HG03354 (cell line): ENCODE data around the gene ELOA2.
"Not testable (repeated sequence)": the region's sequence is repeated elsewhere in the genome, so short reads cannot be mapped to it uniquely, and the experiment has no call there.

Source experiments
- ATAC-seq: cut with Tn5 transposase; IDR thresholded peaks from one replicate; pipeline ENCODE4 v1.9.1; 2021; ENCODE audit warnings: mild to moderate bottlenecking; ENCODE audit not compliant: unreplicated experiment, poor library complexity, severe bottlenecking

ELOA2 gene, protein sequence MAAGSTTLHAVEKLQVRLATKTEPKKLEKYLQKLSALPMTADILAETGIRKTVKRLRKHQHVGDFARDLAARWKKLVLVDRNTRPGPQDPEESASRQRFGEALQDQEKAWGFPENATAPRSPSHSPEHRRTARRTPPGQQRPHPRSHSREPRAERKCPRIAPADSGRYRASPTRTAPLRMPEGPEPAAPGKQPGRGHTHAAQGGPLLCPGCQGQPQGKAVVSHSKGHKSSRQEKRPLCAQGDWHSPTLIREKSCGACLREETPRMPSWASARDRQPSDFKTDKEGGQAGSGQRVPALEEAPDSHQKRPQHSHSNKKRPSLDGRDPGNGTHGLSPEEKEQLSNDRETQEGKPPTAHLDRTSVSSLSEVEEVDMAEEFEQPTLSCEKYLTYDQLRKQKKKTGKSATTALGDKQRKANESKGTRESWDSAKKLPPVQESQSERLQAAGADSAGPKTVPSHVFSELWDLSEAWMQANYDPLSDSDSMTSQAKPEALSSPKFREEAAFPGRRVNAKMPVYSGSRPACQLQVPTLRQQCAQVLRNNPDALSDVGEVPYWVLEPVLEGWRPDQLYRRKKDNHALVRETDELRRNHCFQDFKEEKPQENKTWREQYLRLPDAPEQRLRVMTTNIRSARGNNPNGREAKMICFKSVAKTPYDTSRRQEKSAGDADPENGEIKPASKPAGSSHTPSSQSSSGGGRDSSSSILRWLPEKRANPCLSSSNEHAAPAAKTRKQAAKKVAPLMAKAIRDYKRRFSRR

DNA sequence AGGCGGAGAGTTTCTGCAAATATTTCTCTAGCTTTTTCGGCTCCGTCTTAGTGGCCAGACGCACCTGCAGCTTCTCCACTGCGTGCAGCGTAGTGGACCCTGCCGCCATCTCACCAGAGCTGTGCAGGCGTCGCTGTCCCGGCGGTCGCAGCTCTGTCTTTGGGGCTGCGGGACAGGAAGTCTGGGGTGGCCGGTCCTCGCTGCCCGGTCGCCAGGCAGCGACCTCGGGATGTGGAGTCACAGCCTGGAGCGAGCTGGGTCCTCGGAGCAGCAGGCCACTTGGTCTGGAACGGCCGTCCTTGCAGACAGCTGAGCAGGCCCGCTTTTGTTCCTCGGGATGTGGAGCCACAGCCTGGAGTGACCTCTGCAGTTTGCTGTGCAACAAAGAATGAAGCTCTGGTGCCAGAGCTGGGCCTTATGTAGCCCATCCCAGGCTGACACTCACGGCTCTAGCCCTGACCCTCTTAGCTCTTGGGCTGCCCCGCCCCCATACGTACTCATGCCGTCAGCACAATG is at the start of gene ELOA2:
ELOA2 (minus strand) TSS at position 466 of the 516 bp plus-strand sequence; CDS start at position 109, 357 bp downstream.
- ATAC-seq: no peak

DNA sequence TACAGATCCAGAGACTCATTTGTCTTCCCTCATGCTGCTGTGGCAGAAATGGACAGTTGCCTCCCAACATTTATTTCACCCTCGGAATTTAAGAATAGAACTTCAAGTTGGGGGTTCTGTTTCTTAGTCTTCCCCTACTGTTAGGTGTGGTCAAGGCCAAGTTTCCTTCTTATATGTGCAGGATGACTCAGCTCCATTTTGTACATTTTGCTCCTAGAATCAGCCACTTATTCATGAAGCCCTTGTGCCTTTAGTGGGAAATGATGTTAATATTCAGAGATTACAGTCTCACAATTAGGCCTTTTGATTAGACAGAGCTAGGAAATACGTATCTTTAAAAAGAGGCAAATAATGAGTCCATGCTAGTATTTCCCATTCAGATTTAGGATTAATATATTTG is 46.2 kb upstream of the ELOA2 start:
- no peak for ATAC-seq

DNA sequence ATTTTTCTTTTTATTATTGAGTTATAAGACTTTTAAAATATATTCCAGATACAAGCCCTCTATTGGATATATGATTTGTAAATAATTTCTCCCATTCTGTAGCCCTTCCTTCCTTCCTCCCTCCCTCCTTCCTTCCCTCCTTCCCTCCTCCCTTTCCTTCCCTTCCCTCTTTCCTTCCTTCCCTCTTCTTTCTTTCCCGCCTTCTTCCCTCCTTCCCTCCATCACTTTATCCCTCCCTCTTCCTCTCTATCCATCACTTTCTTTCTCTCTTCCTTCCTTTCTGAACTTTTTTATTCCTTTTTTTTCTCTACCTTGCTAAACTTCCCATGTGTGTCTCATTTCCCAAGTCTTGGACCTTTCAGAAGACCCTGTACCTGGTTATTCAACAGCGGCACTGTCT is 45.5 kb upstream of the ELOA2 start:
- no peak for ATAC-seq

DNA sequence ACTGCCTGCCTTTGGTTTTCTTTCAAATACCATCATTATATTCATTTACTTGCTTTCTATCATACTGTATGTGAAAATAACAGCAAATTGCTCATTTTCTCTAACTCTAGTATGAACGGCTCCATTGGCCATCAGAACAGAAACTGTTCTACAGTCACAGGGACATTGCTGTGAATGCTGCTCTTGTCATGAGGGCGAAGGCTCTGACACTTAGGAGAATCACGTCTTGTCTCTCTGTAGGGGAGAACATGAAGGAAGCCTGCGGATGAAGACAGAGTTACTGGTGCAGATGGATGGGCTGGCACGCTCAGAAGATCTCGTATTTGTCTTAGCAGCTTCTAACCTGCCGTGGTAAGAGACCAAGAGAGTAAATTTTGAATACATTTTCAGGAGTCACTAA is 41.7 kb upstream of the ELOA2 start:
- no peak for ATAC-seq

DNA sequence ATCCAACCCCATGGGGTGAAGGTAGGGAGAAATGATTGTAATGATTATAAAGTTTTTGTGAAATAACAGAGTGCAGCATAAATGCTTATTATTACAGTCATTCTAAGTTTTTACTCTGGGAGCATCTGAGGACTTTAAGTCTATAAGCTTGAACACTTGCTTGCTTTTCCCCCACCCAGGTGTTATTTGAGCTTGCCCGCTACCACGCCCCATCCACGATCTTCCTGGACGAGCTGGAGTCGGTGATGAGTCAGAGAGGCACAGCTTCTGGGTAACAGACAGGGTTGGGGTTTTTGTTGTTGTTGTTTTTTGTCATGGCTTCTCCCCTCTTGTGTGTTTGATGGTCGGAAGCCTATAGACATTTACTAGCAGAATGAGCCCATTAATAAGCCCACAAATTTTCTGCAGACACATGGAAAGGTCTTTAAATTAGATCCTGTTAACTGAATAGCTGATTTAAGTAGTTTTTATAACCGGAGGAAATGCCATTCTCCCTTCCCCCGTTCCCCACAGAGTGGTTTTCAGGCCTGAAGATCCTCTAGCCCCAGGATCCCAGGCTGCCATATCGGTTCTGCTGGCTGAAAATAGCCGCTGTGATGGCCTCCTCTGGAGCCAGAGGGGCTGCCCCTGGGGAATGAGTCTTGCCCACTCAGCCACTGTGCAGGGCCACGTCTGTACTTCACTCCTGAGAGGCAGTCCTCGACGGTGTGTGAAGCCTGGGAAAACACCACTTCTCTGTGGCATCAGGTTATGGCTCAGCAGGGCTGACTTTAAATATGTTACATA is 39.9 kb upstream of the ELOA2 start:
- ATAC-seq: no peak

DNA sequence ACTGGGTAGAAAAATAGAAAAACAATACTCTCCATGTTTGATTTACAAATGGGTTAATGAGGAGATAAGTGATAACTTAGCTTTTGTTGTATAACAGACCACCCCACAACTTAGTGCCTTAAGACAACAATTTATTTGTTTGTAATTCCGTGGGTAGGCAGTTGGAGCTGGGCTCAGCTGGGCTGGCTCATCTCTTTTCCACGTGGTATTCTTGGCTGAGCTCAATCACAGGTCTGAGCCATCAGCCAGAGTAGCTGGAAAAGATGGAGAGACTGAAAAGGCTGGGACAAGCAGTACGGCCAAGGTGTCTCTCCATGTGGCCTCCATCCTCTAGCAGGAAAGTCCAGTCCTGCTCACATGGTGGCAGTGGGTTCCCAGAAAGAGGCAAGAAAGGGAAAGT is 32.2 kb upstream of the ELOA2 start:
- ATAC-seq: no peak

DNA sequence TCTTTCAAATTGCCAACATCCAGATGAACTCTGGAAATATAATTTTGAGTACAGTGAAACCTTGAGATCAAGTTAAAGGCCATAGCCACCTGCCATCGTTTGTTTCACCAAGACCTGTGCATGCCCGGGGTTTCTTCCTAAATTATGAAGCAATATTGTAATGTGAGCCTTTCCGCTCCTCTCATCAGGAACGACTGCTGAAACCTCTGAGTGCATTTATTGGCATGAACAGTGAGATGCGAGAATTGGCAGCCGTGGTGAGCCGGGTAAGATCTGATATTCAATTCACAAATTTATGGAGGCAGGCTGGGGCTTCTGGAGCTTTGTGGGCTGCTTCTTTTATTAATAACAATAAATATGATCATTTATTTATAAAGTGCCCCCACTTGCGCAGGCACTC is 27.7 kb upstream of the ELOA2 start:
- no peak for ATAC-seq

DNA sequence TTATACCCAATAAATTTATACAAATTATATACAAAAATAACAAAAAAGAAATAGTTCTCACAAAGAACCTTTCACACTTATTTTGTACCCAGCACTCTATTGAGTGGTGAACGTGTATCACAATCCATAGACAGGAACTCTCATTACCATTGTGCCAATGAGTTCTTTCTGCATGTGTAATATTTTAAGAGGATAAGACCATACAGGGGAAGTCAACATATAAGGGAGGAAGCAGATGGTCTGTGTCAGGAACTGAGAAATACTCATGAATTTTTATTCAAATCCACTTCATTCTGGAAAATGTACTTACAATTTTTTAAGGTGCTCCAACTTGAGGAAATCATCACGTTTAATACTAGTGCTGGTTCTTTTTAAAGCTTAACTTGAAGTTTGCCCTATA is 27.1 kb upstream of the ELOA2 start:
- no peak for ATAC-seq

DNA sequence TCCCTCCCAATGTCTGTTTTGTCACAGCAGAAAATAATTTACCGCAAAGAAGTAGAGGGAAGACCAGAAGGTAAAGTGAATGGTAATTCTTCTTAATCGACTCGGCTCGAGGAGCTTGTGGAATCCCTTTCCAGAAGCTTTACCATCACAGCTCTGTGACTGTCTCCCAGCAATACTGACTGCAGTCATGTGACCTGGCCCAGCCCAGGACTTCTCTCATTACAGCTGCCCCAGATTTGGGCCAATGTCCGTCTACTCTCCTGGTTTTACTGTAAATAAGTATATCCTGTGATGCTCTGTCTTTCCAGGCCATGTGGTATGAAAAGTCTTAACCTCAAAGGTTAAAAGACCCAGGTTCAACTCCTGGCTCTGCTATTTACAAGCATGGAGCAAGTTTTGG is 18.9 kb upstream of the ELOA2 start:
- no peak for ATAC-seq

DNA sequence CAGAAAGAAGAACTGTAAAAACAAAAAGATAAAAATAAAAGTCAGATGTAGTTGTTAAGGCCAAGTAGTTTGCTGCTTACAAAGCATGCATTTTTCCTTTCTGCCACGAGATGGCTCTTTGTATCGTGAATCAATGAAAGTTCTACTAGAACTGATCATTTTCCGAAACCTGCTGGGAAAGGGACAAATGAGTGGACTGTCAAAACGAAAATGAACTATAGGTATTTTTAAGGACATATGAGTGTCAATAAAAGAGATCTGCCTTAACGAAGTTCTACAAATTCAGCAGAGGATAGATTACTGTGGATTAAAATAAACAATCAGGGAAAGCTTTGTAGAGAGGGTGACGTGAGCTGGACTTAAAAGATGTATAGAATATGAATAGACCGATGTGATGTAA is 15.0 kb upstream of the ELOA2 start:
- no peak for ATAC-seq

DNA sequence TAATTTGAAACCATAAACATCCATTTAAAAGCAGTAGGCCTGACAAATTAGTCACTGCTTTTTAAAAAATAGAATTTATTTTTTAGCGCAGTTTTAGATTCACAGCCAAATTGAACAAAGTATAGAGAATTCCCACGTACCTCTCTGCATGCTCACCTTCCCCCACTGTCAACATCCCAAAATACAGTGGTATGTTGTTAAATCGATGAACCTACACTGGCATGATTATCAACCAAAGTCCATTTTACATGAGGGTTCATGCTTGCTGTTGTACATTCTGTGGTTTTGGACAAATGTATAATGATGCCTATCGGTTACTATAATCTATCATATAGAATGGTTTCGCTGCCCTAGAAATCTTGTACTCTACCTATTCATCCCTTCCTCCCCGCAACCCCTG is 5.6 kb upstream of the ELOA2 start:
- ATAC-seq: no peak

DNA sequence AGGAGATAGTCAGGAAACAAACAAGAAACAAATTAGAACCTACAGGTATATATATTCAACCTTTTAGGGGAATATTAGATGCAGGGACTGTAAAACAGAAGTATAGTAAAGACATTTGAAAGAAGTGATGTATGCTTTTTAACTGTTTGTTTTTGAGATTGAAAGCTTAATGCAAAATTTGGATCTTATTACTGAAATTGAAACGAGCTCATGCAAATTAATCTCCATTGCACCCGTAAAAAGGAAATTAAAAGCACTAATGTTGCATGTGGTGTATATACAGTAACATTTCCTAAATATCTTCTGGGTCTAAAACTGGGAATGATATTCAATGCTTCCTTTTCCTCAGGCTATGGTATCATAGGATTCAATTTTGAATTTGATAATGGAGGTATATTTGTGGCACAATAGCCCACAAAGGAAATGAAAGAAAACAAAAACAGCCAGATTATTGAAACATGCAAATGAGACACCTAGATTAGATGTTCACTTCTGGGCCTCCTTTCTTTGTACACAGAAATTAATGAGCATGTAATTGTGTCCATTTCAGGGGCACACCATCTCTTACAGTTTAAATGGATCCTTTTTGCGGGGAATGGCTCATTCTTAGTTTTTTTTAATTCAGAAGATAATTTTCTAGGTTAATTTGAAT is 1.6 kb upstream of the ELOA2 start:
- no peak for ATAC-seq

DNA sequence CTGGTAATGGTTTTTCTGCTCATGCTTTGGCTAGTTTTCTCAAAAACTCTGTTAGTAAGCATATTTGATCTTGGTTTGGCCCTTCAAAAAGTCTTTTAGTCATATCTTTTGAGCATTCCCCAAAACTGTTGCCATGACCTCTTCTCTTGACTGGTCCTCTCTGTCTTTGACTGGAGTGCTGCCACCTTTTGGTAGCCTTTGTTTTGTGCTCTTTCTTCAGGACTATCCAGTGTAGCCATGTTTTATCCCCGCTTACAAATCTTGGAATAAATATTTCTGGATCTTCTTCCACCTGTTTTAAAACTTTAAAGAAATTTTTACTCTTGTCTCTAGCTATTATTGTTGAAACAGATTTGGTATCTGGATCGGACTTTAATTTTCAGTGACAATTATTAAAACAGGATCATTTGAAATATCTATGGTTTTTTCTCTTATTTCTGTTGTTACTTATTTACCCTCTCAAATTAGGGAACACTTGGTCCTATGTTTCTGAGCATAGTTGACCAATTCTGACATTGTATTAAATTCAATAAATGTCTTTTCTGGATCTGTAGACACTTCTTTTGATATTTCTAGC is 965 bp upstream of the ELOA2 start:
- ATAC-seq: no peak

DNA sequence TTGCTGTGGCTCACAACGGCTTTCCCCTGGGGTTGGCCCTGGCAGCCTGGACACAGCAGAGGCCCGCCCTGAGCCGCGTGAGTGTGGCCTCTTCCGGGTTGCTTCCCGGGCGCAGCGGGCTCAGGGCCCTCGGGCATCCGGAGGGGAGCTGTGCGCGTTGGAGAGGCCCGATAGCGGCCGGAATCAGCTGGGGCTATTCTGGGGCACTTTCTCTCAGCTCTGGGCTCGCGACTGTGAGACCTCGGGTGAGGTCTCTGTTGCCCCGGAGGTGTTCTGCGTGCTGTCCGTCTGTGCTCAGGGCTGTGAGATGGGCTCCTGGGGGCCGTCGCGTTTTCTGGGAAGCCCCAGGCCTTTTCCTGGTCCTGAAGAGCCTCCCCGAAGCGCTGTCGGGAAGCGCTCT is 830 bp downstream of the ELOA2 start:
- not testable (repeated sequence) for ATAC-seq

DNA sequence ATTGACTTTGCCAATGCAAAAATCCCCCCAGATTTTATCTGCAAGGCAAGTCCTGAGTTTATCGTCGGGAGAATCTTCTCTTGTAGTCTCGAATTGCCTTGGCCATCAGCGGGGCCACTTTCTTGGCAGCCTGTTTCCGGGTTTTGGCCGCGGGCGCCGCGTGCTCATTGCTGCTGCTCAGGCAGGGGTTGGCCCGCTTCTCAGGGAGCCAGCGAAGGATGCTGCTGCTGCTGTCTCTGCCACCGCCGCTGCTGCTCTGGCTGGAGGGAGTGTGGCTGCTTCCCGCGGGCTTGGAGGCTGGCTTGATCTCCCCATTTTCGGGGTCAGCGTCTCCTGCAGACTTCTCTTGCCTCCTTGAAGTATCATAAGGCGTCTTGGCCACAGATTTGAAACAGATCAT is 2.5 kb downstream of the ELOA2 start:
- ATAC-seq: no peak

DNA sequence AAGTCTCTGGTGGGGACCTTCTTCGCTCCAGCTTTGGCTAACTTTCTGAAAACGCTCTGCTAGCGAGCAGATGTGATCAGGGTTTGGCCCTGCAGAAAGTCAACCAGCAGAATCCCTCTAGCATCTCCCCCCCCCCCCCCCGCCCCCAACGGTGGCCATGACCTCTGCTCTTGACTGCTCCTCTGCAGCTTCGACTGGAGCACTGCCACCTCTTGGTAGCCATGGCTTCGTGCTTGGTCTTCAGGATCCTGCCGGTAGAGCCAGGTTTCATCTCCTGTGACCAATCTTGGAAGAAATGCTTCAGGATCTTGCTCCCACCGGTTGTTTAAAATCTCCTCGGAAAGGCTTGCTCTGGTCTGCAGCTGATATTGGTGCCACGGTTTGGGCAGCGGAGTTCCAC is 4.5 kb downstream of the ELOA2 start:
- not testable (repeated sequence) for ATAC-seq

DNA sequence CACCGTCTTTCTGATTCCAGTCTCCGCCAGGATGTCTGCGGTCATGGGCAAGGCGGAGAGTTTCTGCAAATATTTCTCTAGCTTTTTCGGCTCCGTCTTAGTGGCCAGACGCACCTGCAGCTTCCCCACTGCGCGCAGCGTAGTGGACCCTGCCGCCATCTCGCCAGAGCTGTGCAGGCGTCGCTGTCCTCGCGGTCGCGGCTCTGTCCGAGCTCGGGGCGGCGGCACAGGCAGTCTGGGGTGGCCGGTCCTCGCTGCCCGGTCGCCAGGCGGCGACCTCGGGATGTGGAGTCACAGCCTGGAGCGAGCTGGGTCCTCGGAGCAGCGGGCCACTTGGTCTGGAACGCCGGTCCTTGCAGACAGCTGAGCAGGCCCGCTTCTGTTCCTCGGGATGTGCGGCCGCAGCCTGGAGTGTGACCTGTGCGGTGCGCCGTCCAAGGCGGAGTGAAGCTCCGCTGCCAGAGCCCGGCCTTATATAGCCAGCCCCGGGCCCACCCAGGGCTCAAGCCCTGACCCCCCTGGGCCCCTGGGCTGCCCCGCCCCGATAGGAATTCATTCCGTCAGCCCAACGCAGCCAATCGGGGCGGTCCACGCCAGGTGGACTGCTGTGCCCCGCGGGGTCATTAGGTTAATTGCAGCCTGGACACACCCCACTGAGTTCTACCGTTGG is 5.6 kb downstream of the ELOA2 start:
- ATAC-seq: not testable (repeated sequence)

DNA sequence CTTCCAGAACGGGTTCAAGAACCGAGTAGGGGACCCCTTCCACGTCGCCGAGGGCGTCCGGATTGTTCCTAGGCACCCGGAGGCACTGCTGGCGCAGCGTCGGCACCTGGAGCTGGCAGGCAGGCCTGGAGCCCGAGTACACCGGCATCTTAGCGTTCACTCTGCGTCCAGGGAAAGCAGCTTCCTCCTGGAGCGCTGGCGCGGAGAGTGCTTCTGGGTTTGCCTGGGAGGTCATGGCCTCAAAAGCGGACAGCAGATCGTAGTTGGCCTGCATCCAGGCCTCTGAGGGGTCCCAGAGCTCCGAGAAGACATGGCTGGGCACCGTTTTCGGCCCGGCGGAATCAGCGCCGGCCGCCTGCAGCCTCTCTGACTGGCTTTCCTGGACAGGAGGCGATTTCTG is 6.7 kb downstream of the ELOA2 start:
- not testable (repeated sequence) for ATAC-seq
